Stimulated activated CD8-positive, alpha-beta memory T cell treated with anti-CD3 and anti-CD28 coated beads, Interleukin-2, amount 100 ng/mL, for 48 hours (primary cell): Measurements from ENCODE around the gene NCKAP5.

Source experiments
- DNase-seq, 2 donors: peaks; one replicate each; pipeline ENCODE4 v3.0.0-alpha.2; 2020; ENCODE audit warnings: low read depth in 2 of 2

NCKAP5 gene

GRCh38 chr2:133266926-133267590, 301.2 kb downstream of the NCKAP5 start:
- no peak for DNase-seq

- DNase-seq, result no peak
These were observed 302.0 kb downstream of the NCKAP5 start for GRCh38 chr2:133266041-133266925.

- no peak for DNase-seq
These were observed 302.8 kb downstream of the NCKAP5 start for GRCh38 chr2:133265432-133265949.

GRCh38 chr2:133264989-133265401, 303.3 kb downstream of the NCKAP5 start:
- DNase-seq, result no peak

GRCh38 chr2:133262893-133263292, 305.4 kb downstream of the NCKAP5 start:
- no peak for DNase-seq

- no peak for DNase-seq
These were observed 312.9 kb downstream of the NCKAP5 start for GRCh38 chr2:133255360-133255759.

GRCh38 chr2:133253793-133254192, 314.5 kb downstream of the NCKAP5 start:
- no peak for DNase-seq

GRCh38 chr2:133252780-133253355, 315.4 kb downstream of the NCKAP5 start:
- DNase-seq, result no peak

- DNase-seq, result no peak
These were observed 318.9 kb downstream of the NCKAP5 start for GRCh38 chr2:133249362-133249761.

- DNase-seq, result no peak
These were observed 320.0 kb downstream of the NCKAP5 start for GRCh38 chr2:133248264-133248663.

- DNase-seq, result no peak
These were observed 320.6 kb downstream of the NCKAP5 start for GRCh38 chr2:133247631-133248030.

GRCh38 chr2:133241224-133241571, 327.1 kb downstream of the NCKAP5 start:
- no peak for DNase-seq

GRCh38 chr2:133240491-133241223, 327.6 kb downstream of the NCKAP5 start:
- no peak for DNase-seq

GRCh38 chr2:133235968-133236367, 332.3 kb downstream of the NCKAP5 start:
- DNase-seq, result no peak

GRCh38 chr2:133232556-133232955, 335.7 kb downstream of the NCKAP5 start:
- DNase-seq, result no peak

GRCh38 chr2:133231264-133231663, 337.0 kb downstream of the NCKAP5 start:
- no peak for DNase-seq

- no peak for DNase-seq
These were observed 338.3 kb downstream of the NCKAP5 start for GRCh38 chr2:133229974-133230373.

GRCh38 chr2:133223226-133223625, 345.0 kb downstream of the NCKAP5 start:
- DNase-seq, result no peak

- DNase-seq, result no peak
These were observed 346.9 kb downstream of the NCKAP5 start for GRCh38 chr2:133221398-133221797.

GRCh38 chr2:133218204-133218603, 350.1 kb downstream of the NCKAP5 start:
- no peak for DNase-seq

GRCh38 chr2:133215477-133215876, 352.8 kb downstream of the NCKAP5 start:
- no peak for DNase-seq

GRCh38 chr2:133213651-133214050, 354.6 kb downstream of the NCKAP5 start:
- DNase-seq, result no peak
